ENCODE data around the gene CAMK1.

- TF ChIP-seq CTCF (optimal IDR thresholded peaks at IDR 0.05 in 1 of 3, IDR thresholded peaks at IDR 0.05 in 1 of 3, conservative IDR thresholded peaks at IDR 0.05 in 1 of 3; ENCODE audit: extremely low read depth in 1 of 3, insufficient read depth in 2 of 3, low read length in 3 of 3) (no peak), EZH2 (IDR thresholded peaks at IDR 0.05; ENCODE audit: low read length) (no peak)
These were observed 27.2 kb downstream of the CAMK1 start for GRCh38 chr3:9742560-9742959.
